Gastrocnemius medialis (tissue), 4 donors: ENCODE measurements around the gene TBX1.

Source experiments
- CTCF ChIP-seq, 5 experiments: fragments of 450-650 bp in 3 of 5; fragments of 200-600 bp in 2 of 5; sonication (generic) in 2 of 5; IDR thresholded peaks in 4 of 5; conservative IDR thresholded peaks in 1 of 5; 1 replicate in 4 of 5; 2 replicates in 1 of 5; pipeline ENCODE4 v1.5.1; 2016 to 2019; ENCODE audit warnings: antibody characterized with exemption in 5 of 5, mild to moderate bottlenecking in 3 of 5, moderate library complexity in 3 of 5
- POLR2A ChIP-seq, 2 donors: fragments of 450-650 bp; IDR thresholded peaks; one replicate each; pipeline ENCODE4 v1.6.1; 2017; ENCODE audit warnings: antibody characterized with exemption in 2 of 2, mild to moderate bottlenecking in 2 of 2, moderate library complexity in 2 of 2

- no peak for TF ChIP-seq POLR2A (IDR thresholded peaks at IDR 0.05)
- no peak for TF ChIP-seq CTCF (IDR thresholded peaks at IDR 0.05 in 4 of 5, conservative IDR thresholded peaks at IDR 0.05 in 1 of 5)
These were observed 13.9 kb upstream of the TBX1 start for GRCh38 chr22:19746726-19747125.
